Measurements from ENCODE around the gene HYAL2.
"Not testable (repeated sequence)": the region's sequence is repeated elsewhere in the genome, so short reads cannot be mapped to it uniquely, and the experiment has no call there.

Gene HYAL2

DNA sequence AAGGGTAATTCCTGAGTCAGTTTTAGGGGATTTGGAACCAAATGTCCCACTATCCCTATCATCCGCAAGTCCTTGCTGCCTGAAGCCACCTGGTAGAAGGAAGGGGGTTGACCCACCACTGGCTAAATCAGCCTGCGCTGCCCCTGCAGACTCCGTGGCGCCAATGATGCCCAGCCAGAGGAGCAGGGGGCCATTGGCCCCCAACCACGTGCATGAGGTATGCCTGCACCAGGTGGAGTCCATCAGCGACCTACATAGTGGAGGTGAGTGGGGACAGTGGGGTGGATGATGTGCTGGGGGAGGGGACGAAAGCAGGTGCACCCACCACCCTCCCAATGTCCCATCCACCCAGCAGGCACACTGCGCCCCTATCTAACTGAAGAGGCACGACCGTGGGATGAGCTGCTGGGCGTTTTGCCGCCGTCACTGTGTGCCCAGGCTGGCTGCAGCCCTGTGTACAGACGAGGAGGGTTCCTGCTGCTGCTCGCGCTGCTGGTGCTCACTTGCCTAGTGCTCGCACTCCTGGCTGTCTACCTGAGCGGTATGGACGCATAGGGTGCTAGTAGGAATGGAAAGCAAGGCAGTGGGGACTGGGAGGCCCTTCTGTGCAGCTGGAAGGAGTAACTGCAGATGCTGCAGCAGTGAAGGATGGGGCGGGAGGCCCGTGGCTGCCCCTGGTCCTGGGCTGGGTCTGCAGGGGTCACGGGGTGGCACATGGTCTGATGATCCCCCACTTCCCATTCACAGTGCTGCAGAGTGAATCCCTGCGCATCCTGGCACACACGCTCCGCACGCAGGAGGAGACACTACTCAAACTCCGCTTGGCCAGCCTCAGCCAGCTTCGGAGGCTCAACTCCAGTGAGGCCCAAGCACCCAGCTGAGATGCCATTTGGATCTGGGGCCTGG, 36.0 kb downstream of the HYAL2 start:
- no peak for DNase-seq

DNA sequence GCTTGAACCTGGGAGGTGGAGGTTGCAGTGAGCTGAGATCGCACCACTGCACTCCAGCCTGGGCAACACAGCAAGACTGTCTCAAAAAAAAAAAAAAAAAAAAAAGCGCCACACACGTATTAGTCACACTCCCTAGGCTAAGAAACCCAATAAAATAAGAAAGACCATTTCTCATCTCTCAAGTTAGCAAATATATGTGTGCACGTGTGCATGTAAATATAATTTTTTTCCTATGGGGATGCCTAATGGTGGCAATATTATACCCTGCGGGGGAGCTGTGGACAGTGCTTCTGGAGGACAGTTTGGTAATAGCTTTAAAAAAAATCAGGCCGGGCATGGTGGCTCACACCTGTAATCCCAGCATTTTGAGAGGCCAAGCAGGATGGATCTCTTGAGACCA, 38.4 kb downstream of the HYAL2 start:
- DNase-seq: not testable (repeated sequence)

DNA sequence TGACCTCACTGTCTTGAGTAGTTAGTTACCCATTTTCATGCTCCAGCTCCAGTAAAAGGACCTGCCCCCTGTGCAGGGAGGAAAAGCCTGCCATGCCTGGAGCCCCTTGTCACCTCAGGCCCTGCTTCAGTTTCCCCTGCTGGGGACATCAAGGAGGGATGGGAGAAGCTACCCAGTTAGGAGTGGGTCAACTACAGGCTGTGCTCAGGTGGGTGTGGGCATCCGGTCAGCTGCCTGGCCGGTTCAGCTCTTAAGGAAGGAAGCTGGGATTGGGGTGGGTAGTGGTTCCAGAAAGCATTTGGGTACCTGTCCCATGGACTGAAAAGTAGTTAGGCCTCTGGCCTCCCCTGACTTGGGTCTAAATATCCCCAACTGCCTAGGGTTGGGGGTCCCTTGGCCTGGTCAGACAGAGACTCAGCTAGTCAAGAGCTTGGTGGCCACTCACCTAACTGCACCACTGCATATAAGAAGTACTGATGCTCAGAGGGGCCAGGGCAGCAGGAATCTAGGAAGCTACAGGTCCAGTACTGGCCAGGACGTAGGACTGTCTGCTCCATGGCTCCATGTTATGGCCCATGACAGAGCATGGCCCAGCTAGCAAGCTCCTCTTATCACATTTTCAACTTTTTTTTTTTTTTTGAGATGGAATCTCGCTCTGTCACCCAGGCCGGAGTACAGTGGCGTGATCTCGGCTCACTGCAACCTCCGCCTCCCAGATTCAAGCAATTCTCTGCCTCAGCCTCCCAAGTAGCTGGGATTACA, 43.1 kb downstream of the HYAL2 start:
- DNase-seq: no peak

DNA sequence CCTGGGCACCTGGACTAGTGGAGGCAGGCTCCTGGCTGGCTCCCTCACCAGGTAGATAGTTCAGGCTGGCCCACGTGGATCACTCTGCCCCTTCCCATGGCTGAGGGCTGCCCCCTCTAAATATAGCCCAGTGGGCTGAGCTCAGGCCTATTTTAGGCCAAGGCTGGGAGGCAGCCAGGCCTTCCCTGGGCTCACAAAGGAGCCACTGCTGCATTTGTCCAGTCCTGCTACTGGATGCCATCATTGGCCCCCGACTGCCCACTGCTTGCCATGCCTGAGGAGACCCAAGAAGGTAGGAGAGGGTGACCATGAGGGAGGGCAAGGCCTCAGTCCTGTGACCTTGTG, 43.7 kb downstream of the HYAL2 start, which contains the start of gene LSMEM2:
TSS of gene LSMEM2 (plus strand) at position 208 of the 345 bp plus-strand sequence. CDS start at position 235, 27 bp downstream.
- DNase-seq: no peak

DNA sequence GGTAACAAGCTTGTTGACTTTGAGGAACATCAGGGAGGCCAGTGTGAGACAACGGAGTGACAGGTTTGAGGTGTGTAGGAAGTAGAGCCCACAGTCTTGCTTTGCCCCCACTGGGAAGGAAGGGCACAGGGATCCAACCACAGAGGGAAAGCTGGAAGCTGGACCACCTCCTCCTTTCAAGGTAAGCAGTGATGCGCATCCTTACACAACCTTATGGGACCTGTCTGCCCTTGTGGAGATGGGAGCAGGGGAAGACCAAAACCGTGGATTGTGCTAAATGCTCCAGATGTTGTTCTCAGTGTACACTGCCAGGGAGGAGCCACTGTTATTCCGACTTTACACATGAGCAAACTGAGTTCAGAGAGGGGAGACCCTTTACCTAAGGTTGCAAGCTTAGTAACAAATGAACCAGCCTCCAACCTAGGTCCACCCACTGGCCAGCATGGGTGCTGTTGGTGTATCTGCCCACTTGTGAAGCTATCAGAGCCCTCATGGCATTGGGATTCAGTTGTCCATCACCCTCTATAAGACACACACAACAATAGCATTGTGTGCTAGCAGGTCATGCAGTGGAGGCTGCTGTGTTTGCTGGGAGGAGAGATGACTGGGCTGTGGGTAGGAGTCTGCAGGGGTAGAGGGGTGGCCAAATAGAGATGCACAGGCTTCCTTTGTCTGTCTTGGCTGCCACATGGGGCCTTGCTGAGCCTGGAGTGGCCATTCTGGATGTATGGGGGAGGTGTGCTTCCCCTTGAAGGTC, 44.2 kb downstream of the HYAL2 start:
- no peak for DNase-seq

DNA sequence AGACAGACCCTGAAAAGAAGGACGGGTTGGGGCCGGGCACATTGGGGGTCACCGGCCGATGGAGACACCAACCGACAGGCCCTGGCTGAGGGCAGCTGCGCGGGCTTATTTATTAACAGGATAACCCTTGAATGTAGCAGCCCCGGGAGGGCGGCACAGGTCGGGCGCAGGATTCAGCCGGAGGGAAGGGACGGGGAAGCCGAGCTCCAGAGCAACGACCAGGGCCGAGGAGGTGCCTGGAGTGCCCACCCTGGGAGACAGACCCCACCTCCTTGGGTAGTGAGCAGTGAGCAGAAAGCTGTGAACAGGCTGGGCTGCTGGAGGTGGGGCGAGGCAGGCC, 45.8 kb downstream of the HYAL2 start:
- no peak for DNase-seq

DNA sequence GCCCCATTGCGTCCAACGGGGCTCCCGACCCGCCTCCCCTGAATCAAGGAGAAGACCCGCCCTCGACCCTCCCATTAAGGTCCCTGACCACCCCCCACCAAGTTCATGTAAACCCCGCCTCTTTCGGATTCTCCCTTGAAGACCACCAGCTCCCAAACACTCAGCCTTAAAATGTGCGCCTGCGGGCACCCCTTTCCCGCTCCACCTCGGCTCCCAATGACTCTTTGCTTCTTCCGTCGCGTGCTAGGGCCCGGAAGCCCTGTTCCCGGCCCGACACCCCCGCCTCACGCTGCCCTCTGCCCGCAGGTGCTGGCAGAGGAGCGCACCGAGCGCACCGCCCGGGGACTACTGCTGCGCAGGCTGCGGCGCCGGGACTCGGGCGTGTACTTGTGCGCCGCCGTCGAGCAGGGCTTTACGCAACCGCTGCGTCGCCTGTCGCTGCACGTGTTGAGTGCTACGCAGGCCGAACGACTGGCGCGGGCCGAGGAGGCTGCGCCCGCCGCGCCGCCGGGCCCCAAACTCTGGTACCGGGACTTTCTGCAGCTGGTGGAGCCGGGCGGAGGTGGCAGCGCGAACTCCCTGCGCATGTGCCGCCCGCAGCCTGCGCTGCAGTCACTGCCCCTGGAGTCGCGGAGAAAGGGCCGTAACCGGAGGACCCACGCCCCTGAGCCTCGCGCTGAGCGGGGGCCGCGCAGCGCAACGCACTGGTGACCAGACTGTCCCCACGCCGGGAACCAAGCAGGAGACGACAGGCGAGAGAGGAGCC, 46.4 kb downstream of the HYAL2 start:
- DNase-seq: no peak

- no peak for DNase-seq
These were observed 47.2 kb downstream of the HYAL2 start for GRCh38 chr3:50275141-50275995.

- peak; percentile 28 for DNase-seq
These were observed 48.0 kb downstream of the HYAL2 start for GRCh38 chr3:50274371-50275104.

DNA sequence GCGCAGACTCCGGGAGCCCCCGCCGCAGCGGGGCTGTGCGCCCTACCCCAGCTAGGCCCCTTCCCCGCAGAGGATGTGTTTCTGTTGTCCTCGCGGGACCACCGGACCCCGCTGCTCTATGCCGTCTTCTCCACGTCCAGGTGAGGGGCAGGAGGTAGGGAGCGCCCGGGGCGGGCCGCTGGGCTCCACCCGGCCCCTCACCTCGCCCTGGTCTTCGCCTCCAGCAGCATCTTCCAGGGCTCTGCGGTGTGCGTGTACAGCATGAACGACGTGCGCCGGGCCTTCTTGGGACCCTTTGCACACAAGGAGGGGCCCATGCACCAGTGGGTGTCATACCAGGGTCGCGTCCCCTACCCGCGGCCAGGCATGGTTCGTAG, 48.9 kb downstream of the HYAL2 start:
- no peak for DNase-seq

DNA sequence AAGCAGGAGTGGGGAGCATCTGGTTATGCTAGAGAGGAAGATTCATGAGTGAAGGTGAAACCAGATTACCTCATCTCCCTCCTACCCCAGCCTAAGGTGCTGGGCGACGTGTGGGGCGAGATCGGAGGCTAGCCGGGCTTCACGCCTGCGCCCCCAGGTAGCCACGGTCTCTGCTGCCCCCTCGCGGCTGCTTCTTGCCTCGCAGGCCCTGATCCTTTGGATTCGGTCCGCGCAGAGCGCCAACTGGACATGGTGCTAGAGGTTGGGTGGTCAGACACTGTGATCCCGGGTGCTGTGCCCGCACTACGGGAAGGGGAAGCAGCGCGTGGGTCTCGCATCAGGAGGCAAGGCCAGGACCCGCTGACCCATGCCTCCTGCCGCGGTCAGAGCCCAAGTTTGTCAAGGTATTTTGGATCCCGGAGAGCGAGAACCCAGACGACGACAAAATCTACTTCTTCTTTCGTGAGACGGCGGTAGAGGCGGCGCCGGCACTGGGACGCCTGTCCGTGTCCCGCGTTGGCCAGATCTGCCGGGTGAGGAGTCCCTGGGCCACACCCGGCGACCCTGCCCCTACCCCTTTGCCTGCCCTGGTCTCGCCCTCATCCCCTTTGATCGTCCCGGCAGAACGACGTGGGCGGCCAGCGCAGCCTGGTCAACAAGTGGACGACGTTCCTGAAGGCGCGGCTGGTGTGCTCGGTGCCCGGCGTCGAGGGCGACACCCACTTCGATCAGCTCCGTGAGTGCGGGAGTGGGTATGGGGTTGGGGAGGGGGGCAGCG, 49.4 kb downstream of the HYAL2 start:
- DNase-seq: peak; percentile 34

- not testable (repeated sequence) for DNase-seq
These were observed 50.0 kb downstream of the HYAL2 start for GRCh38 chr3:50272538-50272910.

DNA sequence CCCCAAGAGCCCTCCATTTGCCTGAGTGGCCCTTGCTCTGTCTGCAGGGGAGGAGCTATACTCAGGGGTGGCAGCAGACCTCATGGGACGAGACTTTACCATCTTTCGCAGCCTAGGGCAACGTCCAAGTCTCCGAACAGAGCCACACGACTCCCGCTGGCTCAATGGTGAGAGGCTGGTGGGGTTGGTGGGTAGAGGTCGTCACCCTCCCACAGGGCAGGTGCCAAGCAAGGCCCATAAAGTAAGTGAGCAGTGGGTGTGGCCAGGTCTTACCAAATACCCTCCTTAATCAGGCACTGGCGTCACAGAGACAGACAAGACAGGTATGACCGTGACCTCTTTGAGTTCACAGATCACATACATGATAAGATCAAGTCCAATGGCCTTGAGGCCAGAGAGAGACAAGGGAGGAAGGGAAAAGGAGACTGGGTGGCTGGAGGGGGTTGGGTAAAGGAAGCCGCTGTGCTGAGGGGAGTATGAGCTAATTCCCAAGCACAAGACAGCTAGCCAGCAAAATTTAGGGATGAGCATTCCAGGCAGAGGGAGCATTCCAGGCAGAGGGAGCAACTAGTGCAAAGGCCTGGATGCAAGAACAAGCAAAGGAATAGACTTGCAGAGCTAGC, 51.1 kb downstream of the HYAL2 start:
- DNase-seq: no peak

- DNase-seq: no peak
These were observed 51.9 kb downstream of the HYAL2 start for GRCh38 chr3:50270422-50271224.

DNA sequence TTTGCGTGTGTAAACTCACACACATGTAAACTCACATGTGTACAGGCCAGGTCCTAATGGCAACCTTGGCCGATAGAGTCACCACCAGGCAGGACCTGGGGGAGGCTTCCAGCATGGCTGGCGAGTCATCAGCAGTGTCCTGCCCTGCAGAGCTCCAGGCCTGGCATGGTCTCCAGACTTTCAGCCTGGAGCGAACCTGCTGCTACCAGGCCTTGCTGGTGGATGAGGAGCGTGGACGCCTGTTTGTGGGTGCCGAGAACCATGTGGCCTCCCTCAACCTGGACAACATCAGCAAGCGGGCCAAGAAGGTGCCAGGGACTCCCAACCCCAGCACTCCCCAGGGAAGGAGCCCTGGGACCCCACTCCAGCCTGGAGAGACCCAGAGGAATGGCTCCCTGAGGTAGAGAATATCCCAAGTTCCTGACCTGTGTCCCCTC, 52.5 kb downstream of the HYAL2 start:
- no peak for DNase-seq

DNA sequence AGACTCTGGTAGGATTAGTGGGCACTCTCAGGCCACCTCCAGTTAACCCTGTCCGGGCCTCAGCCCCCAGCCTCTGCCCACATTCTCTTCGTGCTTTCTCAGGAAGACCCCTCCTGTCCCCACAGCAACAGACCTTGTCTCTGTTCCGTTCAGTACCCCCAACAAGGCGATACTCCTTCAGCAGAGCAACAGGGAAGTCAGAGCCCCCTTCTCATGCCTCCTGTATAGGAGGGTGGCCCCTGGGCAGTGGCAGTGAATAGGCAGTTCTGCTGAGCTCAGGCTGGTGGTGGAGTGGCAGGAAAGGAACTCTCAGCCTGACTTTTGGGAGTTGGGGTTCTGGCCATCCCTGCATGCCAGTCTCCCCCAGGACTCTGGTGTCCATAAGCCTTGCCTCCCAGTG, 53.1 kb downstream of the HYAL2 start:
- DNase-seq: no peak

DNA sequence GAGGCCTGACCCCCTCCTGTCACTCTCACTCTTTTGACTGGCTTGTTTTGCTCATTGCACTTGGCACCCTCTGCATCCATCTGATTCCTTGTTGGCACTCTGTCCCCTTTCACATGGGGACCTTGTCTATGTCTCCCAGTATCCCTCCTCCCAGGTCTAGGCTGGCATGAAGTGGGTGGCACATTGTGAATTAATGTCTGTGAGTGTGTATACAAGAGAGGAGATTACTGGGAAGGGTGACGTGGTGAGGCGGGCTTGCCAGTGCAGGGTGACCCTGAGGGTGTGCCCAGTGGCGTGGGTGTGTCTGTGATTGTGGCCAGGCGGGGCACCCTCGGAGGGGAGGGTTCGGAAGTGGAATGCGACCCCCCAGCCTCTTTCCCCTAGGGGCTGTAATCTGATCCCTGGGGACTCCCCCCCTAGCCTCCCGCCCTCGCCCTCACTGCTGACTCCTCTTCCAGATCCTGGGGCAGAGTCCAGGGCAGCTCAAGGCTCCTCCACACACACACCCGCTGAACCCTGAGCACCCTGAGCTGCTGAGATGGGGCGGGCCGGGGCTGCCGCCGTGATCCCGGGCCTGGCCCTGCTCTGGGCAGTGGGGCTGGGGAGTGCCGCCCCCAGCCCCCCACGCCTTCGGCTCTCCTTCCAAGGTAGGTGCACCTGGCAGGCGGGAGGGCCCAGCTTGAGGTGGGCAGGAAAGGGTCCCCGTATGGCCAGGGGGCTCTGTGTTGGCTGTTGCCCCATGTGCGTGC, 53.7 kb downstream of the HYAL2 start, which contains the start of gene SEMA3B:
TSS of gene SEMA3B (plus strand) at position 445 of the 749 bp plus-strand sequence. CDS start at position 539, 94 bp downstream.
- DNase-seq: no peak

DNA sequence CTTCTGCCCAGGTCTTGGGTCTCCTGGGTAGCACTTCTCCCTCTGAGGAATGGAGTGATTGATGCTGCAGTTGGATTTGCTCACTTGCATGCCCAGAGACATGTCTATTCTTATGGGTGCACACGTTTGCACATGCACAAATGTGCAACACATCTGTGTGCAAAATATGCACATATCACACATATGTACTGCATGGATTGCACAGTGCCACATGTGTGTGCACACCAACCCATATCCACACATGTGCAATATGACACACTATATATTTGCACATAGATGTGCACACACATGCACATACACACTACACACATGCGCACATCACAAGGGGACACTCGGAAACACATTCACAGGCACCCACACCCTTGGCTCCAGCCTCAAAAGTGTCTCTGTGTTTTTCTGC, 54.3 kb downstream of the HYAL2 start:
- no peak for DNase-seq
